Keratinocyte (primary cell): ENCODE results near the gene PAQR3. TPM values are rescaled to one million over a fixed set of nuclear protein-coding genes. Genes with fewer than 3 reads are reported as not detected.

Source experiments
- DNase-seq: peaks from one replicate; pipeline ENCODE4 v3.0.0-alpha.2; 2011; ENCODE audit warnings: low read depth, missing footprints, low spot score
- FAIRE-seq: peaks from 2 replicates; lab custom pipeline; 2011; peaks lifted over from hg19 to GRCh38; lab: Jason Lieb, UNC
- H2AFZ ChIP-seq: 2 replicates; pipeline ENCODE4 v1.6.0; 2012; ENCODE audit warnings: low read length, control low read depth, inconsistent platforms; ENCODE audit not compliant: control insufficient read depth
- H3K27ac ChIP-seq: 2 replicates; pipeline ENCODE4 v1.5.1; 2011; ENCODE audit warnings: low read length; ENCODE audit not compliant: control insufficient read depth, insufficient read depth
- H3K27me3 ChIP-seq: 3 replicates; pipeline ENCODE4 v1.6.0; 2011; ENCODE audit warnings: low read length; ENCODE audit not compliant: control insufficient read depth, insufficient read depth; ENCODE audit errors: extremely low read depth
- H3K36me3 ChIP-seq, 2 experiments: 2 replicates in 1 of 2; 3 replicates in 1 of 2; pipeline ENCODE4 v1.5.1; 2011; ENCODE audit warnings: low read length in 2 of 2, mild to moderate bottlenecking in 1 of 2; ENCODE audit not compliant: control insufficient read depth in 2 of 2, insufficient read depth in 2 of 2; ENCODE audit errors: extremely low read depth in 1 of 2
- H3K4me1 ChIP-seq: 3 replicates; pipeline ENCODE4 v1.5.1; 2011; ENCODE audit warnings: low read length; ENCODE audit not compliant: control insufficient read depth, insufficient read depth; ENCODE audit errors: extremely low read depth
- H3K4me2 ChIP-seq: 3 replicates; pipeline ENCODE4 v1.6.0; 2011; ENCODE audit warnings: low read depth, low read length; ENCODE audit not compliant: control insufficient read depth, insufficient read depth; ENCODE audit errors: extremely low read depth
- H3K4me3 ChIP-seq, 3 experiments: fragments of 200-600 bp in 1 of 3; sonication (generic) in 1 of 3; 2 replicates in 2 of 3; 3 replicates in 1 of 3; pipeline ENCODE4 v1.5.1; 2011 to 2016; ENCODE audit warnings: low read length in 3 of 3, mild to moderate bottlenecking in 3 of 3, control low read depth in 2 of 3, inconsistent platforms in 1 of 3, low read depth in 1 of 3, mixed read lengths in 1 of 3, mixed run types in 1 of 3, moderate library complexity in 1 of 3; ENCODE audit not compliant: control insufficient read depth in 2 of 3, insufficient read depth in 2 of 3; ENCODE audit errors: extremely low read depth in 1 of 3
- H3K79me2 ChIP-seq: 2 replicates; pipeline ENCODE4 v1.6.0; 2012; ENCODE audit warnings: low read length; ENCODE audit not compliant: control insufficient read depth, insufficient read depth
- H3K9ac ChIP-seq: 3 replicates; pipeline ENCODE4 v1.6.0; 2011; ENCODE audit warnings: low read length; ENCODE audit not compliant: control insufficient read depth, insufficient read depth; ENCODE audit errors: extremely low read depth
- H3K9me1 ChIP-seq: 3 replicates; pipeline ENCODE4 v1.6.0; 2011; ENCODE audit warnings: low read length; ENCODE audit not compliant: control insufficient read depth, insufficient read depth; ENCODE audit errors: extremely low read depth
- H3K9me3 ChIP-seq: 2 replicates; pipeline ENCODE4 v1.5.1; 2012; ENCODE audit warnings: low read depth, low read length; ENCODE audit not compliant: control insufficient read depth
- H4K20me1 ChIP-seq: 3 replicates; pipeline ENCODE4 v1.6.0; 2011; ENCODE audit warnings: low read length; ENCODE audit not compliant: control insufficient read depth, insufficient read depth; ENCODE audit errors: extremely low read depth
- CTCF ChIP-seq, 3 experiments: IDR thresholded peaks in 1 of 3; conservative IDR thresholded peaks in 1 of 3; optimal IDR thresholded peaks in 1 of 3; 2 replicates in 2 of 3; 3 replicates in 1 of 3; pipeline versions ENCODE3 to v1.5.1; 2011; ENCODE audit warnings: low read length in 3 of 3, mild to moderate bottlenecking in 3 of 3, moderate library complexity in 2 of 3, control low read depth in 1 of 3, inconsistent platforms in 1 of 3; ENCODE audit not compliant: insufficient read depth in 2 of 3; ENCODE audit errors: extremely low read depth in 1 of 3
- EZH2 ChIP-seq: IDR thresholded peaks from one replicate; pipeline ENCODE4 v1.6.1; 2012; ENCODE audit warnings: inconsistent platforms, mild to moderate bottlenecking, low read length, moderate library complexity
- dilution Hi-C: fragments of 300-500 bp; cut with MboI; formaldehyde crosslinking; loops from one replicate; pipeline ENCODE4 v1.7.0; 2020; ENCODE audit warnings: low sequenced_read_pairs; ENCODE audit not compliant: extremely low pct_ligation_motif_present
- polyA plus RNA-seq, 5 experiments: library from polyadenylated mRNA; depleted of rRNA in 3 of 5; stranded (reverse) in 3 of 5; stranded (forward) in 1 of 5; unstranded in 1 of 5; fragments of >200 nt; gene quantifications; 1 replicate in 1 of 5; 2 replicates in 3 of 5; 3 replicates in 1 of 5; pipeline versions ENCODE4 v1.2.1 to v1.2.3, GENCODE V29; 2011 to 2012; ENCODE audit warnings: missing spikeins in 2 of 5, low read depth in 1 of 5, low replicate concordance in 1 of 5

Gene PAQR3
- polyA plus RNA-seq, 1 donor (not counting 4 experiments of a cell fraction or from before 2014, with no cell fraction given), result 31.0 TPM

- TF ChIP-seq EZH2 (no peak), CTCF (optimal IDR thresholded peaks at IDR 0.05 in 1 of 3, IDR thresholded peaks at IDR 0.05 in 1 of 3, conservative IDR thresholded peaks at IDR 0.05 in 1 of 3; ENCODE audit: extremely low read depth in 1 of 3, insufficient read depth in 2 of 3, low read length in 3 of 3) (no peak)
- Histone ChIP-seq H3K4me3 (no peak overlapping the region), H3K9me1 (peaks cover 3% of the 10 kb centered on the region), H3K4me2 (no peak overlapping the region), H3K9ac (no peak overlapping the region), H2AFZ (no peak overlapping the region), H3K9me3 (no peaks in the 10 kb centered on the region), H3K79me2 (no peaks in the 10 kb centered on the region), H3K36me3 (no peaks in the 10 kb centered on the region), H3K27ac (no peak overlapping the region), H3K27me3 (no peaks in the 10 kb centered on the region), H3K4me1 (peaks cover 3% of the 10 kb centered on the region), H4K20me1 (no peaks in the 10 kb centered on the region)
- no peak for DNase-seq
- dilution Hi-C loops, result no loop called here
- no peak for FAIRE-seq
Measured at GRCh38 chr4:78944381-78944780, 5.1 kb upstream of the PAQR3 start.

GRCh38 chr4:78940752-78941151 is 1.5 kb upstream of the PAQR3 start:
- dilution Hi-C loops, result no loop called here
- DNase-seq (no peak), FAIRE-seq (no peak)
- no peak overlapping the region for H3K4me3 ChIP-seq
- H3K4me2 ChIP-seq, result no peak overlapping the region
- H3K4me1 ChIP-seq, result peaks cover 11% of the 10 kb centered on the region
- H3K27ac ChIP-seq, result no peak overlapping the region
- no peaks in the 10 kb centered on the region for H3K9me3 ChIP-seq
- no peaks in the 10 kb centered on the region for H3K36me3 ChIP-seq
- H3K9me1 ChIP-seq, result peaks cover 3% of the 10 kb centered on the region
- H3K9ac ChIP-seq, result no peak overlapping the region
- H3K79me2 ChIP-seq, result peaks cover 7% of the 10 kb centered on the region
- H4K20me1 ChIP-seq, result no peaks in the 10 kb centered on the region
- H2AFZ ChIP-seq, result no peak overlapping the region
- TF ChIP-seq CTCF (optimal IDR thresholded peaks at IDR 0.05 in 1 of 3, IDR thresholded peaks at IDR 0.05 in 1 of 3, conservative IDR thresholded peaks at IDR 0.05 in 1 of 3; ENCODE audit: extremely low read depth in 1 of 3, insufficient read depth in 2 of 3, low read length in 3 of 3) (no peak), EZH2 (no peak)
- no peaks in the 10 kb centered on the region for H3K27me3 ChIP-seq
